Tibial nerve (tissue), 4 donors: Measurements from ENCODE around the gene GASK1A. TPM values are rescaled to one million over a fixed set of nuclear protein-coding genes. Genes with fewer than 3 reads are reported as not detected.

Experiments used
- DNase-seq, 2 donors: peaks; one replicate each; pipeline ENCODE4 v3.0.0-alpha.2; 2019; ENCODE audit warnings: low spot score in 2 of 2
- H3K27ac ChIP-seq, 4 donors: fragments of 200-600 bp; sonication (generic) in 3 of 4; one replicate each; pipeline ENCODE4 v1.5.1; 2017 to 2019; ENCODE audit warnings: mild to moderate bottlenecking in 1 of 4
- H3K27me3 ChIP-seq, 2 donors: fragments of 200-600 bp; sonication (generic) in 1 of 2; one replicate each; pipeline versions ENCODE4 v1.5.1 to v1.6.0; 2017 to 2019
- H3K36me3 ChIP-seq, 3 donors: fragments of 200-600 bp; sonication (generic); one replicate each; pipeline ENCODE4 v1.5.1; 2018 to 2019
- H3K4me1 ChIP-seq, 4 donors: fragments of 200-600 bp; sonication (generic) in 3 of 4; one replicate each; pipeline ENCODE4 v1.5.1; 2017 to 2019
- H3K4me3 ChIP-seq, 4 donors: fragments of 200-600 bp; sonication (generic) in 3 of 4; one replicate each; pipeline ENCODE4 v1.5.1; 2017 to 2019; ENCODE audit warnings: mild to moderate bottlenecking in 1 of 4, moderate library complexity in 1 of 4
- H3K9me3 ChIP-seq, 4 donors: fragments of 200-600 bp; sonication (generic) in 3 of 4; one replicate each; pipeline ENCODE4 v1.5.1; 2017 to 2019
- EP300 ChIP-seq, 2 donors: sonication (generic); formaldehyde crosslinking; IDR thresholded peaks; one replicate each; pipeline ENCODE4 v1.6.1; 2017; ENCODE audit warnings: antibody characterized with exemption in 2 of 2, mild to moderate bottlenecking in 1 of 2
- POLR2A ChIP-seq, 2 donors: fragments of 450-650 bp; IDR thresholded peaks; one replicate each; pipeline ENCODE4 v1.6.1; 2017; ENCODE audit warnings: antibody characterized with exemption in 2 of 2, mild to moderate bottlenecking in 2 of 2, moderate library complexity in 2 of 2
- WGBS, 2 donors: methylation state at CpG; one replicate each; pipeline ENCODE4 v1.1.5; 2018; 5-methylcytosine and 5-hydroxymethylcytosine counted together
- total RNA-seq, 4 donors: library from RNA; depleted of rRNA; stranded (reverse); fragments of >200 nt; gene quantifications; one replicate each; pipeline ENCODE4 v1.1.0, GENCODE V29; 2016
- TF ChIP-seq, protein P1 (sequence below), 5 experiments: fragments of 200-600 bp in 3 of 5; fragments of 450-650 bp in 2 of 5; sonication (generic) in 3 of 5; IDR thresholded peaks; one replicate each; pipeline ENCODE4 v1.5.1; 2016 to 2019; ENCODE audit warnings: antibody characterized with exemption in 5 of 5, mild to moderate bottlenecking in 3 of 5, moderate library complexity in 2 of 5

Gene GASK1A
- total RNA-seq, 4 donors from 2014 or later: 43.0 to 70.6 (median 49.5) TPM

GRCh38 chr3:42988566-42988965 lies 9.5 kb downstream of the GASK1A start:
- Histone ChIP-seq H3K9me3 (no peaks in the 10 kb centered on the region), H3K27me3 (no peaks in the 10 kb centered on the region), H3K4me1 (peaks cover 0 to 27% (median 6%) of the 10 kb centered on the region in 4 donors), H3K4me3 (no peak overlapping the region), H3K27ac (peak overlapping the region in 2 of 4 donors; percentile 33 to 56), H3K36me3 (no peaks in the 10 kb centered on the region)
- TF ChIP-seq, protein P1, sequence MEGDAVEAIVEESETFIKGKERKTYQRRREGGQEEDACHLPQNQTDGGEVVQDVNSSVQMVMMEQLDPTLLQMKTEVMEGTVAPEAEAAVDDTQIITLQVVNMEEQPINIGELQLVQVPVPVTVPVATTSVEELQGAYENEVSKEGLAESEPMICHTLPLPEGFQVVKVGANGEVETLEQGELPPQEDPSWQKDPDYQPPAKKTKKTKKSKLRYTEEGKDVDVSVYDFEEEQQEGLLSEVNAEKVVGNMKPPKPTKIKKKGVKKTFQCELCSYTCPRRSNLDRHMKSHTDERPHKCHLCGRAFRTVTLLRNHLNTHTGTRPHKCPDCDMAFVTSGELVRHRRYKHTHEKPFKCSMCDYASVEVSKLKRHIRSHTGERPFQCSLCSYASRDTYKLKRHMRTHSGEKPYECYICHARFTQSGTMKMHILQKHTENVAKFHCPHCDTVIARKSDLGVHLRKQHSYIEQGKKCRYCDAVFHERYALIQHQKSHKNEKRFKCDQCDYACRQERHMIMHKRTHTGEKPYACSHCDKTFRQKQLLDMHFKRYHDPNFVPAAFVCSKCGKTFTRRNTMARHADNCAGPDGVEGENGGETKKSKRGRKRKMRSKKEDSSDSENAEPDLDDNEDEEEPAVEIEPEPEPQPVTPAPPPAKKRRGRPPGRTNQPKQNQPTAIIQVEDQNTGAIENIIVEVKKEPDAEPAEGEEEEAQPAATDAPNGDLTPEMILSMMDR (IDR thresholded peaks at IDR 0.05): no peak
- TF ChIP-seq POLR2A (IDR thresholded peaks at IDR 0.05) (no peak), EP300 (IDR thresholded peaks at IDR 0.05) (no peak)
- DNase-seq: no peak
- 79 to 80% methylated on average over 3 to 5 of the region's 5 CpGs for WGBS, 2 donors

- no peaks in the 10 kb centered on the region for H3K36me3 ChIP-seq
- peak overlapping the region; percentile 50 to 89 (median 73) for H3K27ac ChIP-seq
- TF ChIP-seq POLR2A (IDR thresholded peaks at IDR 0.05) (no peak), EP300 (IDR thresholded peaks at IDR 0.05) (peak in 1 of 2 donors; percentile 79)
- TF ChIP-seq, protein P1 (IDR thresholded peaks at IDR 0.05): no peak
- H3K27me3 ChIP-seq: no peaks in the 10 kb centered on the region
- no peak overlapping the region for H3K4me3 ChIP-seq
- no peaks in the 10 kb centered on the region for H3K9me3 ChIP-seq
- 41% methylated on average over 11 of the region's 11 CpGs for WGBS, 2 donors
- peaks cover 0 to 37% (median 7%) of the 10 kb centered on the region in 4 donors for H3K4me1 ChIP-seq
- peak in 1 of 2 donors; percentile 43 for DNase-seq
Measured at GRCh38 chr3:42991341-42992315, 12.5 kb downstream of the GASK1A start.

DNA sequence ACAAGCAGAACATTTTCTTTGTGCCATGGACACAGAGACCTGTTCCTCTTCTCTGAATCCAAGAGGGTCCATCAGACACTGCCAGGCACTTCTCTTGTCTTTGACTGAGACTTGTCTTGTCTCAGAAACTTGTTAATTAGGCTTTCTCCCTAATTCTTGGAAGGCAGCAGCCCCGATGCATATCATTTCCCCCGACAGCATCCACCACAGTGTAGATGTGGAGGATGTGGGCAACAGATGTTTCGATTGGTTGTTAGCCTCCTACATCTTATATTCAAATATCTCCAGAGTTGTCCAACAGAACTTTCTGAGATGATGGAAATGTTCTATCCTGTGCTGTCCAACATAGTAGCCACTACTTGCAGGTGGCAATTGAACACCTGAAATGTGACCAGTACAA lies 15.5 kb downstream of the GASK1A start:
- 93 to 94% methylated on average over 3 of the region's 3 CpGs for WGBS, 2 donors
- H3K9me3 ChIP-seq: no peaks in the 10 kb centered on the region
- DNase-seq: no peak
- peak overlapping the region in 2 of 4 donors; percentile 80 to 89 for H3K27ac ChIP-seq
- peaks cover 0 to 65% (median 14%) of the 10 kb centered on the region in 4 donors for H3K4me1 ChIP-seq
- H3K36me3 ChIP-seq: no peaks in the 10 kb centered on the region
- no peak overlapping the region for H3K4me3 ChIP-seq
- no peaks in the 10 kb centered on the region for H3K27me3 ChIP-seq
- no peak for TF ChIP-seq POLR2A (IDR thresholded peaks at IDR 0.05)
- TF ChIP-seq EP300 (IDR thresholded peaks at IDR 0.05): no peak
- TF ChIP-seq, protein P1 (IDR thresholded peaks at IDR 0.05): no peak

DNA sequence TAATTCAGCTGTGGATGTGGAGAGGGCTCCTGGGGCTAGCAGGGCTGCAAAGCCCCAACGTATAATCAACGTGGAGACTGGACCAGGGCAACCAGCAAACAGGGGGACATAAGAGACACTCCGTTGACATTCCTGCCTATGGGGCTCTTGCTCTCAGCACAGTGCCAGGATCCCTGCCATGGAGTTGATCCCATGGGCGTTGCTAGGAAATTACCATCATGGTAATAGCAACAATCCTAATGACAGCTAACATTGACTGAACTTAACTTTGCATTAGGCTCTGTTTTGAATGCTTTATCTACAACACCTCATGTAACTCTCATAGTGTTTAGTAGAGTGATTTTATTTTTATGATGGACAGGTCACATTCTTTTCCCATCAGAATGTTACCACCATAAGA lies 16.9 kb downstream of the GASK1A start:
- H3K4me1 ChIP-seq: peaks cover 0 to 69% (median 27%) of the 10 kb centered on the region in 4 donors
- 45 to 66% methylated on average over 4 of the region's 4 CpGs for WGBS, 2 donors

More for the DNA sequence above, 16.9 kb downstream of the GASK1A start:
- Histone ChIP-seq H3K4me3 (no peak overlapping the region), H3K27me3 (no peaks in the 10 kb centered on the region), H3K27ac (peak overlapping the region; percentile 50 to 91 (median 75)), H3K9me3 (no peaks in the 10 kb centered on the region), H3K36me3 (no peaks in the 10 kb centered on the region)
- TF ChIP-seq POLR2A (IDR thresholded peaks at IDR 0.05) (no peak), EP300 (IDR thresholded peaks at IDR 0.05) (no peak)
- TF ChIP-seq, protein P1 (IDR thresholded peaks at IDR 0.05): no peak
- no peak for DNase-seq
